AG04450 (cell line): ENCODE measurements around the gene HADHA. TPM values are rescaled to one million over a fixed set of nuclear protein-coding genes. Genes with fewer than 3 reads are reported as not detected.

ENCODE experiments used
- CTCF ChIA-PET: fragments of 300-600, 350-600 bp; formaldehyde crosslinking; extraction: SDS; loops from one replicate; lab custom pipeline; 2022; ENCODE audit warnings: antibody characterized with exemption, inconsistent platforms; lab: Charles Lee
- POLR2A ChIA-PET: fragments of 350-600 bp; formaldehyde crosslinking; extraction: SDS; loops from one replicate; lab custom pipeline; 2021; ENCODE audit warnings: antibody characterized with exemption, inconsistent platforms; lab: Yijun Ruan, JAX
- DNase-seq: peaks from one replicate; pipeline ENCODE4 v3.0.0-alpha.2; 2011; ENCODE audit warnings: low read depth, low spot score
- H3K27ac ChIP-seq: one replicate; pipeline ENCODE4 v1.5.1; 2012; ENCODE audit warnings: low read depth, low read length, control low read depth
- H3K27me3 ChIP-seq: one replicate; pipeline ENCODE4 v1.6.0; 2012; ENCODE audit warnings: low read length; ENCODE audit not compliant: control insufficient read depth, insufficient read depth
- H3K4me3 ChIP-seq: 2 replicates; pipeline ENCODE4 v1.5.1; 2011; ENCODE audit warnings: mild to moderate bottlenecking, low read depth, low read length, control low read depth
- H3K9me3 ChIP-seq: 2 replicates; pipeline ENCODE4 v1.5.1; 2012; ENCODE audit warnings: low read length; ENCODE audit not compliant: control insufficient read depth, insufficient read depth
- CTCF ChIP-seq: IDR thresholded peaks from 2 replicates; pipeline ENCODE4 v1.5.1; 2011; ENCODE audit warnings: low read depth, low read length, control low read depth, inconsistent platforms
- polyA plus RNA-seq: library from polyadenylated mRNA; depleted of rRNA; stranded (reverse); fragments of >200 nt; gene quantifications from 2 replicates; pipeline ENCODE4 v1.2.3, GENCODE V29; 2011

Gene HADHA
- polyA plus RNA-seq, 1 experiment: 172 TPM

GRCh38 chr2:26187114-26187513, 57.3 kb downstream of the HADHA start:
- no peak overlapping the region for H3K4me3 ChIP-seq
- ChIA-PET CTCF (no interaction called here), POLR2A (no interaction called here)

GRCh38 chr2:26185954-26186770, 58.3 kb downstream of the HADHA start:
- no peaks in the 10 kb centered on the region for H3K27me3 ChIP-seq
- no peak for TF ChIP-seq CTCF
- ChIA-PET CTCF (interaction anchor here (0.6 to 2.6 kb wide), 3 partner anchors 10 to 235 kb away, joined by 4 to 19 read pairs (median 8); partner anchors contain the start of gene KIF3C), POLR2A (no interaction called here)
- no peak for DNase-seq
- H3K27ac ChIP-seq: no peak overlapping the region
- peak overlapping the region; percentile 60 for H3K4me3 ChIP-seq
- H3K9me3 ChIP-seq: no peaks in the 10 kb centered on the region

More at GRCh38 chr2:26187114-26187513, 57.3 kb downstream of the HADHA start:
- H3K27ac ChIP-seq: no peak overlapping the region
- no peak for DNase-seq
- no peaks in the 10 kb centered on the region for H3K9me3 ChIP-seq
- TF ChIP-seq CTCF: no peak
- H3K27me3 ChIP-seq: no peaks in the 10 kb centered on the region

- ChIA-PET CTCF (interaction anchor here (0.6 to 2.6 kb wide), 12 partner anchors 10 to 249 kb away, joined by 3 to 19 read pairs (median 4); partner anchors contain the start of gene KIF3C), POLR2A (no interaction called here)
- DNase-seq: no peak
- TF ChIP-seq CTCF: no peak
- Histone ChIP-seq H3K27ac (no peak overlapping the region), H3K27me3 (no peaks in the 10 kb centered on the region), H3K4me3 (peak overlapping the region; percentile 60), H3K9me3 (no peaks in the 10 kb centered on the region)
Observed at GRCh38 chr2:26185304-26185928, 59.0 kb downstream of the HADHA start.

GRCh38 chr2:26184555-26185303, 59.7 kb downstream of the HADHA start:
- Histone ChIP-seq H3K27ac (no peak overlapping the region), H3K9me3 (no peaks in the 10 kb centered on the region), H3K27me3 (no peaks in the 10 kb centered on the region), H3K4me3 (peak overlapping the region; percentile 60)
- TF ChIP-seq CTCF: peak; percentile 54
- CTCF ChIA-PET: interaction anchor here (0.5 to 2.6 kb wide), 14 partner anchors 9 to 826 kb away, joined by 3 to 19 read pairs (median 4); no protein-coding TSS in a partner anchor
- POLR2A ChIA-PET: interaction anchor here (0.6 kb wide), 1 partner anchor 93 kb away, joined by 4 read pairs; no protein-coding TSS in a partner anchor
- DNase-seq: peak; percentile 45
